CD4-positive, CD25-positive, alpha-beta regulatory T cell (primary cell): ENCODE data around the gene ACP6. TPM values are rescaled to one million over a fixed set of nuclear protein-coding genes. Genes with fewer than 3 reads are reported as not detected.

Experiments
- ATAC-seq, 2 donors: fragments of 150-1000 bp; cut with Tn5 transposase; one replicate each; pipeline ENCODE4 v1.10.0; 2021; ENCODE audit warnings: low read depth in 2 of 2, moderate number of reproducible peaks in 2 of 2, moderate library complexity in 1 of 2
- DNase-seq, 3 donors: peaks; one replicate each; pipeline versions ENCODE4 v3.0.0 to v3.0.0-alpha.2; 2012 to 2022; ENCODE audit warnings: mixed read lengths in 1 of 3
- H3K27ac ChIP-seq: one replicate; pipeline ENCODE4 v1.7.0; 2013; ENCODE audit warnings: mild to moderate bottlenecking, low read length; ENCODE audit not compliant: insufficient read depth, poor library complexity, severe bottlenecking
- H3K27me3 ChIP-seq: one replicate; pipeline ENCODE4 v1.7.0; 2013; ENCODE audit warnings: low read length; ENCODE audit not compliant: control insufficient read depth, insufficient read depth
- H3K36me3 ChIP-seq: one replicate; pipeline ENCODE4 v1.7.0; 2013; ENCODE audit warnings: mild to moderate bottlenecking, low read length, moderate library complexity; ENCODE audit not compliant: control insufficient read depth, insufficient read depth
- H3K4me1 ChIP-seq: 2 replicates; pipeline ENCODE4 v1.7.0; 2013; ENCODE audit warnings: mild to moderate bottlenecking, low read length; ENCODE audit not compliant: insufficient read depth, control insufficient read depth, poor library complexity, severe bottlenecking
- H3K4me3 ChIP-seq: one replicate; pipeline ENCODE4 v1.7.0; 2013; ENCODE audit warnings: low read depth, mild to moderate bottlenecking, low read length, moderate library complexity
- H3K9me3 ChIP-seq, 2 experiments: 1 replicate in 1 of 2; 2 replicates in 1 of 2; pipeline ENCODE4 v1.7.0; 2013; ENCODE audit warnings: low read length in 2 of 2, mild to moderate bottlenecking in 1 of 2, moderate library complexity in 1 of 2; ENCODE audit not compliant: control insufficient read depth in 2 of 2
- H3K27ac Mint-ChIP-seq, 3 donors: one replicate each; pipeline ENCODE4 v1.8.0; 2020 to 2022; ENCODE audit warnings: mild to moderate bottlenecking in 3 of 3, mixed read lengths in 3 of 3, moderate library complexity in 2 of 3
- H3K27me3 Mint-ChIP-seq: one replicate; pipeline ENCODE4 v1.8.0; 2022; ENCODE audit warnings: mild to moderate bottlenecking, mixed read lengths
- H3K36me3 Mint-ChIP-seq: one replicate; pipeline ENCODE4 v1.8.0; 2020; ENCODE audit warnings: mixed read lengths
- H3K4me1 Mint-ChIP-seq, 4 donors: one replicate each; pipeline ENCODE4 v1.8.0; 2020 to 2022; ENCODE audit warnings: mixed read lengths in 4 of 4, mild to moderate bottlenecking in 1 of 4
- H3K4me3 Mint-ChIP-seq, 4 donors: one replicate each; pipeline ENCODE4 v1.8.0; 2020 to 2022; ENCODE audit warnings: mild to moderate bottlenecking in 4 of 4, mixed read lengths in 4 of 4, moderate library complexity in 3 of 4
- H3K9me3 Mint-ChIP-seq, 7 donors: one replicate each; pipeline ENCODE4 v1.8.0; 2020 to 2022; ENCODE audit warnings: mixed read lengths in 7 of 7, mild to moderate bottlenecking in 3 of 7, moderate library complexity in 2 of 7
- polyA plus RNA-seq, 4 donors: library from polyadenylated mRNA; unstranded; fragments of 300-500 nt; fragmentation: Illumina TruSeq; gene quantifications; one replicate each; pipeline ENCODE4 v1.2.3, GENCODE V29; 2021
- total RNA-seq: library from RNA; stranded (reverse); gene quantifications from one replicate; pipeline ENCODE4 v1.2.3, GENCODE V29; 2022

Gene ACP6
- total and polyA plus RNA-seq, 5 donors from 2014 or later = 8.9 to 18.5 (median 12.6) TPM

GRCh38 chr1:147648933-147649332 is 21.4 kb downstream of the ACP6 start:
- H3K36me3 ChIP-seq = peaks cover 22% of the 10 kb centered on the region
- H3K4me3 Mint-ChIP-seq = no peak overlapping the region
- peaks cover 25 to 49% (median 34%) of the 10 kb centered on the region in 4 donors for H3K4me1 Mint-ChIP-seq
- H3K9me3 ChIP-seq = no peaks in the 10 kb centered on the region
- no peaks in the 10 kb centered on the region for H3K27me3 ChIP-seq
- H3K9me3 Mint-ChIP-seq = peaks cover 0 to 1% (median 0%) of the 10 kb centered on the region in 7 donors
- ATAC-seq (no peak), DNase-seq (no peak)
- H3K4me1 ChIP-seq = peaks cover 34% of the 10 kb centered on the region
- H3K27ac ChIP-seq = peak overlapping the region; percentile 76
- no peak overlapping the region for H3K4me3 ChIP-seq
- H3K27me3 Mint-ChIP-seq = no peaks in the 10 kb centered on the region
- H3K27ac Mint-ChIP-seq = peak overlapping the region in 1 of 3 donors; percentile 81
- peaks cover 33% of the 10 kb centered on the region for H3K36me3 Mint-ChIP-seq

- Histone ChIP-seq H3K4me1 (peaks cover 34% of the 10 kb centered on the region), H3K4me3 (peak overlapping the region; percentile 37), H3K9me3 (no peaks in the 10 kb centered on the region), H3K36me3 (peaks cover 20% of the 10 kb centered on the region), H3K27me3 (no peaks in the 10 kb centered on the region), H3K27ac (peak overlapping the region; percentile 76)
- Mint-ChIP-seq H3K4me3 (peak overlapping the region in 3 of 4 donors; percentile 36 to 66 (median 52)), H3K9me3 (peaks cover 0 to 1% (median 0%) of the 10 kb centered on the region in 7 donors), H3K36me3 (peaks cover 34% of the 10 kb centered on the region), H3K27ac (peak overlapping the region; percentile 40 to 81 (median 78)), H3K27me3 (no peaks in the 10 kb centered on the region), H3K4me1 (peaks cover 29 to 52% (median 37%) of the 10 kb centered on the region in 4 donors)
- DNase-seq (peak in 2 of 3 donors; percentile 35 to 54), ATAC-seq (peak; percentile 73 to 83)
Measured at GRCh38 chr1:147647796-147648633, 22.3 kb downstream of the ACP6 start.

- ATAC-seq (no peak), DNase-seq (no peak)
- H3K9me3 Mint-ChIP-seq = peaks cover 0 to 2% (median 0%) of the 10 kb centered on the region in 7 donors
- H3K36me3 Mint-ChIP-seq = peaks cover 26% of the 10 kb centered on the region
- Histone ChIP-seq H3K4me1 (peaks cover 42% of the 10 kb centered on the region), H3K27ac (no peak overlapping the region), H3K27me3 (no peaks in the 10 kb centered on the region), H3K9me3 (no peaks in the 10 kb centered on the region), H3K36me3 (no peaks in the 10 kb centered on the region), H3K4me3 (no peak overlapping the region)
- peak overlapping the region in 2 of 4 donors; percentile 34 to 47 for H3K4me3 Mint-ChIP-seq
- no peaks in the 10 kb centered on the region for H3K27me3 Mint-ChIP-seq
- H3K27ac Mint-ChIP-seq = peak overlapping the region in 2 of 3 donors; percentile 12 to 26
- peaks cover 35 to 62% (median 44%) of the 10 kb centered on the region in 4 donors for H3K4me1 Mint-ChIP-seq
Measured at GRCh38 chr1:147643974-147644373, 26.4 kb downstream of the ACP6 start.

GRCh38 chr1:147641695-147642592 is 28.4 kb downstream of the ACP6 start:
- ATAC-seq (no peak), DNase-seq (peak; percentile 21 to 72 (median 57))
- no peaks in the 10 kb centered on the region for H3K36me3 ChIP-seq
- Mint-ChIP-seq H3K4me3 (peak overlapping the region in 1 of 4 donors; percentile 27), H3K4me1 (peaks cover 29 to 42% (median 32%) of the 10 kb centered on the region in 4 donors), H3K9me3 (peaks cover 0 to 2% (median 0%) of the 10 kb centered on the region in 7 donors), H3K36me3 (peaks cover 22% of the 10 kb centered on the region), H3K27ac (peak overlapping the region; percentile 12 to 88 (median 39)), H3K27me3 (no peaks in the 10 kb centered on the region)
- H3K4me3 ChIP-seq = no peak overlapping the region
- no peaks in the 10 kb centered on the region for H3K9me3 ChIP-seq
- H3K27ac ChIP-seq = no peak overlapping the region
- H3K4me1 ChIP-seq = peaks cover 23% of the 10 kb centered on the region
- H3K27me3 ChIP-seq = no peaks in the 10 kb centered on the region

- Histone ChIP-seq H3K27ac (no peak overlapping the region), H3K4me3 (no peak overlapping the region), H3K36me3 (no peaks in the 10 kb centered on the region), H3K4me1 (peaks cover 17% of the 10 kb centered on the region), H3K9me3 (no peaks in the 10 kb centered on the region), H3K27me3 (no peaks in the 10 kb centered on the region)
- no peak overlapping the region for H3K4me3 Mint-ChIP-seq
- no peaks in the 10 kb centered on the region for H3K27me3 Mint-ChIP-seq
- no peak for ATAC-seq
- peaks cover 22% of the 10 kb centered on the region for H3K36me3 Mint-ChIP-seq
- H3K9me3 Mint-ChIP-seq = peaks cover 0 to 2% (median 0%) of the 10 kb centered on the region in 7 donors
- H3K27ac Mint-ChIP-seq = peak overlapping the region in 1 of 3 donors; percentile 39
- no peak for DNase-seq
- H3K4me1 Mint-ChIP-seq = peaks cover 23 to 36% (median 26%) of the 10 kb centered on the region in 4 donors
Measured at GRCh38 chr1:147641291-147641690, 29.0 kb downstream of the ACP6 start.

GRCh38 chr1:147640553-147641165 is 29.7 kb downstream of the ACP6 start:
- ATAC-seq = peak; percentile 93 to 95

GRCh38 chr1:147636314-147636713 is 34.0 kb downstream of the ACP6 start:
- Mint-ChIP-seq H3K27me3 (no peaks in the 10 kb centered on the region), H3K9me3 (peaks cover 0 to 2% (median 0%) of the 10 kb centered on the region in 7 donors), H3K4me1 (peaks cover 0 to 17% (median 7%) of the 10 kb centered on the region in 4 donors), H3K36me3 (peaks cover 30% of the 10 kb centered on the region), H3K27ac (no peak overlapping the region), H3K4me3 (no peak overlapping the region)
- no peak overlapping the region for H3K4me3 ChIP-seq
- H3K36me3 ChIP-seq = no peaks in the 10 kb centered on the region
- no peaks in the 10 kb centered on the region for H3K9me3 ChIP-seq
- DNase-seq (no peak), ATAC-seq (no peak)
- H3K27ac ChIP-seq = no peak overlapping the region
- H3K4me1 ChIP-seq = peaks cover 5% of the 10 kb centered on the region
- no peaks in the 10 kb centered on the region for H3K27me3 ChIP-seq

More at GRCh38 chr1:147640553-147641165, 29.7 kb downstream of the ACP6 start:
- Mint-ChIP-seq H3K27ac (no peak overlapping the region), H3K9me3 (peaks cover 0 to 2% (median 0%) of the 10 kb centered on the region in 7 donors), H3K27me3 (no peaks in the 10 kb centered on the region), H3K4me3 (peak overlapping the region in 1 of 4 donors; percentile 20), H3K4me1 (peaks cover 20 to 29% (median 22%) of the 10 kb centered on the region in 4 donors), H3K36me3 (peaks cover 27% of the 10 kb centered on the region)
- DNase-seq = peak; percentile 61 to 82 (median 72)
- Histone ChIP-seq H3K27me3 (no peaks in the 10 kb centered on the region), H3K36me3 (no peaks in the 10 kb centered on the region), H3K4me1 (peaks cover 10% of the 10 kb centered on the region), H3K4me3 (no peak overlapping the region), H3K27ac (no peak overlapping the region), H3K9me3 (no peaks in the 10 kb centered on the region)
